Measurements from ENCODE around the gene HOXA10. TPM values are rescaled to one million over a fixed set of nuclear protein-coding genes. Genes with fewer than 3 reads are reported as not detected.

HOXA10 gene
- total and polyA plus RNA-seq, 11 donors: 0.06 to 0.36 (median 0.18) TPM; not detected in 8

DNA sequence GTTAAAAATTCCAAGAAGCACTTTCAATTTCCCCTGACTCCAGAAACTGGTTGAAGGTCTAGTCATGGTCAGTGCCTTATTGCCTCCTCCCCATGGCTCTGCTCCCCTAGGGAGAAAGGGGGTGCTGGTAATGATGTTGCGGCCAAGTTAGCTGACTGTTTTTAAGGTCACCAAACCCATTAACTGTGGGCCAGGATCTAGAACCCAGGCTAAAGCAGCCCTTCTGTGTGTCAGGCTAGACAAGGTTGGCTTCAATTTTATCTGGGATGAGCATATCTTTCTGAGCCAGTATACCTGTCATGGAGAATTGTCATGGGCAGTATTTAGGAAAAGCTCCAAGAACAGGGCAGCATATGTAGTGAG, 36.9 kb upstream of the HOXA10 start:
- no peak for TF ChIP-seq POLR2A (IDR thresholded peaks at IDR 0.05)
- TF ChIP-seq, protein P1, sequence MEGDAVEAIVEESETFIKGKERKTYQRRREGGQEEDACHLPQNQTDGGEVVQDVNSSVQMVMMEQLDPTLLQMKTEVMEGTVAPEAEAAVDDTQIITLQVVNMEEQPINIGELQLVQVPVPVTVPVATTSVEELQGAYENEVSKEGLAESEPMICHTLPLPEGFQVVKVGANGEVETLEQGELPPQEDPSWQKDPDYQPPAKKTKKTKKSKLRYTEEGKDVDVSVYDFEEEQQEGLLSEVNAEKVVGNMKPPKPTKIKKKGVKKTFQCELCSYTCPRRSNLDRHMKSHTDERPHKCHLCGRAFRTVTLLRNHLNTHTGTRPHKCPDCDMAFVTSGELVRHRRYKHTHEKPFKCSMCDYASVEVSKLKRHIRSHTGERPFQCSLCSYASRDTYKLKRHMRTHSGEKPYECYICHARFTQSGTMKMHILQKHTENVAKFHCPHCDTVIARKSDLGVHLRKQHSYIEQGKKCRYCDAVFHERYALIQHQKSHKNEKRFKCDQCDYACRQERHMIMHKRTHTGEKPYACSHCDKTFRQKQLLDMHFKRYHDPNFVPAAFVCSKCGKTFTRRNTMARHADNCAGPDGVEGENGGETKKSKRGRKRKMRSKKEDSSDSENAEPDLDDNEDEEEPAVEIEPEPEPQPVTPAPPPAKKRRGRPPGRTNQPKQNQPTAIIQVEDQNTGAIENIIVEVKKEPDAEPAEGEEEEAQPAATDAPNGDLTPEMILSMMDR (IDR thresholded peaks at IDR 0.05): no peak
- WGBS, 4 donors: 70 to 81% (median 75%) methylated on average over 1 of the region's 1 CpG

DNA sequence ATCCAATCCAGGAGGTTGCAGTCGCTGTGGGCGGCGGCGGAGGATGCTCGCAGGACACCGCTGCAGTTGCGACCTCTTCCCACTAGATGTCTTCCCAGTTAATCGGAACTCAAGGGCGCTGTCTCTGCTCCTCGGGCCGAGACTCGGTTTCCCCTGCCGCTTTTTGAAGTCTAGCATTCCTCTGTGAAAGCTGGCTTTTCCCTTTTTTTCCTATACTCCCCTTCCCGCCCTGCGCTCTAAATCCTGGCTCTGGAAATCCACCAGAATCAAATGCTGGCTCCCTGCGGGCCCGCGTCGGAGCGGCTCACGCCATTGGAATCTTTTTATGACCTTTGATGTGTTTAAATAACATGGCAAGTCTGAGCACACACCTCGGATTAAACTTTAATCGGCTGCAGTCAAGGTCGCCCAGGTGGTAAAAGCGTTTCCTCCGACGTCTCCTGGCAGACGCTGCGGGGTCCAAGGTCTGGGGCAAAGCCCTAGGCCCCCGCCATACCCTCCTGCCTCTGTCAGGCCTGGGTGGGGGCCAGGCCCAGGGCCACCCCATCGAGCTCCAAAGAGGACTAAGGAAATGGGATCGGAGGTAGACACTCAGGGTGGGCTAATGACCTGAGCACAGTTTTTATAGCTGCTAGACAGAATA, 36.4 kb upstream of the HOXA10 start:
- peak overlapping the region in 8 of 12 donors; percentile 4 to 41 (median 32) for H3K4me3 ChIP-seq
- no peaks in the 10 kb centered on the region for H3K9me3 ChIP-seq
- H3K27me3 ChIP-seq: peaks cover 50 to 98% (median 88%) of the 10 kb centered on the region in 9 donors
- no peak overlapping the region for H3K27ac ChIP-seq
- intact Hi-C loops (cut with DNase I): loop anchor here in 8 of 10 donors (5.0 to 10.0 kb wide), 5 partner anchors 364 to 812 kb away; no protein-coding TSS in a partner anchor
- peak in 3 of 4 donors; percentile 62 to 78 (median 66) for ATAC-seq
- H3K4me1 ChIP-seq: peaks cover 0 to 22% (median 8%) of the 10 kb centered on the region in 12 donors
- peak in 1 of 5 donors; percentile 56 for DNase-seq
- H3K36me3 ChIP-seq: no peaks in the 10 kb centered on the region
- WGBS, 4 donors: 10 to 15% (median 12%) methylated on average over 32 of the region's 32 CpGs
- TF ChIP-seq, protein P1 (IDR thresholded peaks at IDR 0.05): peak; percentile 57 to 80 (median 70)
- TF ChIP-seq POLR2A (IDR thresholded peaks at IDR 0.05): no peak

More for the DNA sequence above, 36.9 kb upstream of the HOXA10 start:
- H3K4me1 ChIP-seq: peaks cover 0 to 22% (median 7%) of the 10 kb centered on the region in 12 donors
- no peak overlapping the region for H3K27ac ChIP-seq
- intact Hi-C loops (cut with DNase I): loop anchor here in 8 of 10 donors (5.0 to 10.0 kb wide), 5 partner anchors 364 to 811 kb away; no protein-coding TSS in a partner anchor
- no peak overlapping the region for H3K4me3 ChIP-seq
- ATAC-seq (no peak), DNase-seq (no peak)
- H3K36me3 ChIP-seq: no peaks in the 10 kb centered on the region
- H3K27me3 ChIP-seq: peaks cover 45 to 98% (median 85%) of the 10 kb centered on the region in 9 donors
- no peaks in the 10 kb centered on the region for H3K9me3 ChIP-seq

DNA sequence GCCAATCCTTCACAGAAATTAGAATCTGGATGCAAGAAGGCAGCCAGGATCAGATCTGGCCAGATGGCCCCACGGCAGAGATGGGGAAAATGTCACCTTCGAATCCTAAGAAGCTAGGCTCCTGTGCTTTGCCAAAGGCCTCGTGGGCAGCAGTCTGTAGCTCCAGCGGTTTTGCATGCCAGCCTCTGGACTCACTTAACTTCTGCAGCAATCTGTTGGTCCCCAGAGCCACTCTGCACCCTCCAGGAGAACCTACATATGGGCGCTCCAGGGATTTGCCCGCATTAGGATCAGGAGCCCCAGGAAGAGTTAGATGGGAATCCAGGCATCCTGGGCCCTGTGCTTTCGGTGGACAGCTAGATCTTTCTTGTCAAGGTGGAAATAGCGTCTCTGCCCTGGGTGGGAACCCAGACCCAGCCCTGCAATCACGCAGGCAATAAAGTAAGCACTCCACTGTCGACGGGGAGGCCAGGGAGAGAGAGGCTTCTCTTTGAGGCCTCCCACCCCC, 35.9 kb upstream of the HOXA10 start:
- no peak overlapping the region for H3K27ac ChIP-seq
- H3K36me3 ChIP-seq: no peaks in the 10 kb centered on the region
- H3K27me3 ChIP-seq: peaks cover 55 to 99% (median 94%) of the 10 kb centered on the region in 9 donors
- no peak for DNase-seq
- ATAC-seq: no peak
- intact Hi-C loops (cut with DNase I): loop anchor here (5.0 to 10.0 kb wide), 6 partner anchors 365 to 812 kb away; no protein-coding TSS in a partner anchor
- H3K4me3 ChIP-seq: no peak overlapping the region
- H3K9me3 ChIP-seq: no peaks in the 10 kb centered on the region
- 36 to 41% (median 40%) methylated on average over 8 to 11 of the region's 11 CpGs for WGBS, 4 donors
- TF ChIP-seq, protein P1 (IDR thresholded peaks at IDR 0.05): no peak
- TF ChIP-seq POLR2A (IDR thresholded peaks at IDR 0.05): no peak
- peaks cover 0 to 27% (median 13%) of the 10 kb centered on the region in 12 donors for H3K4me1 ChIP-seq

DNA sequence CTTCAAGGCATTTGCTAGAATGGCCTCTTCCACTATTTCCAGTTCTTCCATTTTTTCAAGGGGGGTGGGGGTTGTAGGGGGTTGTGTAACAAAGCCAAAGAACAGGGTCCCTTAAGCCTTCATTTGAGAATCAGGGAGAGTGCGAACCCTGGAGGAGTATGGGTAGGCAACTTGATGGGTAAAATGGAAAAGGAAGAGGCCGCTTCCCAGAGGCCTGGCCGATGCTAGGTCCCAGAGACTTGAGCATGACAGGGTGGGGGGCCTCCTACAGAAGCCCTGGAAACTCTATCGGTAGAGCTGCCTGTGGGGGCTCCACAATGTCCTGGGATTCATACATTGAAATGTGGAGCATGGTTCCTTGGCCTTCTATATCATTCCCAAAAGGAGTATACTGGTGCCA, 34.9 kb upstream of the HOXA10 start:
- Histone ChIP-seq H3K4me1 (peaks cover 0 to 34% (median 16%) of the 10 kb centered on the region in 12 donors), H3K9me3 (no peaks in the 10 kb centered on the region), H3K27me3 (peaks cover 62 to 99% (median 95%) of the 10 kb centered on the region in 9 donors), H3K4me3 (no peak overlapping the region), H3K36me3 (no peaks in the 10 kb centered on the region), H3K27ac (no peak overlapping the region)
- TF ChIP-seq POLR2A (IDR thresholded peaks at IDR 0.05): no peak
- TF ChIP-seq, protein P1 (IDR thresholded peaks at IDR 0.05): no peak
- WGBS, 4 donors: 69 to 78% (median 69%) methylated on average over 4 of the region's 4 CpGs
- DNase-seq (no peak), ATAC-seq (no peak)
- intact Hi-C loops (cut with DNase I): loop anchor here in 6 of 10 donors (5.0 to 10.0 kb wide), 4 partner anchors 366 to 708 kb away; no protein-coding TSS in a partner anchor

Measured in heart left ventricle (tissue), 16 donors.